SK-N-SH (cell line): Measurements from ENCODE around the gene TUBA8. TPM values are rescaled to one million over a fixed set of nuclear protein-coding genes. Genes with fewer than 3 reads are reported as not detected.

ENCODE experiments used
- CTCF ChIA-PET: fragments of 300-600, 350-600 bp; formaldehyde crosslinking; extraction: SDS; loops from one replicate; lab custom pipeline; 2021; lab: Yijun Ruan, JAX
- POLR2A ChIA-PET: fragments of 350-600 bp; sonication (Branson Sonifier 250); formaldehyde crosslinking; extraction: SDS; loops from one replicate; lab custom pipeline; 2020; ENCODE audit warnings: antibody characterized with exemption, inconsistent platforms; lab: Yijun Ruan, JAX
- DNase-seq: peaks from one replicate; pipeline ENCODE4 v3.0.0; 2012
- H2AFZ ChIP-seq: fragments of 200-600 bp; sonication (generic); 2 replicates; pipeline ENCODE4 v1.8.1; 2016; ENCODE audit warnings: antibody characterized with exemption, mild to moderate bottlenecking, low read depth
- H3F3A ChIP-seq: fragments of 200-600 bp; sonication (generic); replicated peaks from 2 replicates; pipeline ENCODE3; 2016; ENCODE audit warnings: antibody characterized with exemption, mild to moderate bottlenecking; ENCODE audit not compliant: insufficient read depth
- H3K27ac ChIP-seq, 2 experiments: fragments of 200-500 bp in 1 of 2; fragments of 200-600 bp in 1 of 2; sonication (Bioruptor generic) in 1 of 2; sonication (generic), shearing (Covaris generic) in 1 of 2; 2 replicates each; pipeline versions ENCODE4 v1.5.1 to v1.6.1; 2014 to 2016; ENCODE audit warnings: low read depth in 2 of 2, inconsistent platforms in 1 of 2, low read length in 1 of 2, mild to moderate bottlenecking in 1 of 2, mixed read lengths in 1 of 2
- H3K27me3 ChIP-seq: fragments of 200-600 bp; sonication (generic), shearing (Covaris generic); 2 replicates; pipeline ENCODE4 v1.6.1; 2016; ENCODE audit warnings: mixed run types; ENCODE audit not compliant: insufficient read depth
- H3K36me3 ChIP-seq, 2 experiments: fragments of 200-500 bp in 1 of 2; fragments of 200-600 bp in 1 of 2; sonication (Bioruptor generic) in 1 of 2; sonication (generic) in 1 of 2; replicated peaks in 1 of 2; 2 replicates each; pipeline versions ENCODE3 to v1.5.1; 2014 to 2016; ENCODE audit warnings: low read length in 1 of 2, mild to moderate bottlenecking in 1 of 2; ENCODE audit not compliant: insufficient read depth in 2 of 2, control insufficient read depth in 1 of 2
- H3K4me1 ChIP-seq, 2 experiments: fragments of 200-500 bp in 1 of 2; fragments of 200-600 bp in 1 of 2; sonication (Bioruptor generic) in 1 of 2; sonication (generic), shearing (Covaris generic) in 1 of 2; 2 replicates each; pipeline versions ENCODE4 v1.5.1 to v1.6.1; 2014 to 2016; ENCODE audit warnings: low read depth in 1 of 2, low read length in 1 of 2, mixed run types in 1 of 2; ENCODE audit not compliant: insufficient read depth in 2 of 2, control insufficient read depth in 1 of 2
- H3K4me2 ChIP-seq: fragments of 200-600 bp; sonication (generic), shearing (Covaris generic); 2 replicates; pipeline ENCODE4 v1.6.1; 2017; ENCODE audit warnings: mixed run types
- H3K4me3 ChIP-seq, 2 experiments: fragments of 200-500 bp in 1 of 2; fragments of 200-600 bp in 1 of 2; sonication (Bioruptor generic) in 1 of 2; sonication (generic), shearing (Covaris generic) in 1 of 2; 2 replicates each; pipeline versions ENCODE4 v1.5.1 to v1.8.1; 2014 to 2016; ENCODE audit warnings: low read depth in 2 of 2, inconsistent platforms in 1 of 2, low read length in 1 of 2, mild to moderate bottlenecking in 1 of 2, mixed read lengths in 1 of 2, moderate library complexity in 1 of 2
- H3K79me2 ChIP-seq: fragments of 200-600 bp; sonication (generic); 2 replicates; pipeline ENCODE4 v1.8.1; 2017; ENCODE audit warnings: mild to moderate bottlenecking; ENCODE audit not compliant: insufficient read depth
- H3K9ac ChIP-seq: fragments of 200-600 bp; sonication (generic); 2 replicates; pipeline ENCODE4 v1.6.1; 2017; ENCODE audit warnings: mixed run types
- H3K9me2 ChIP-seq: fragments of 200-600 bp; sonication (generic); 2 replicates; pipeline ENCODE4 v1.6.1; 2017; ENCODE audit warnings: mixed run types
- H3K9me3 ChIP-seq: fragments of 200-600 bp; sonication (generic); 2 replicates; pipeline ENCODE4 v1.6.1; 2017; ENCODE audit warnings: mixed run types, mild to moderate bottlenecking, moderate library complexity
- H4K20me1 ChIP-seq: fragments of 200-600 bp; sonication (generic); 2 replicates; pipeline ENCODE4 v1.6.1; 2017; ENCODE audit warnings: mild to moderate bottlenecking, mixed run types; ENCODE audit not compliant: insufficient read depth
- CHD2 ChIP-seq: fragments of 150-350 bp; IDR thresholded peaks from 2 replicates; pipeline ENCODE4 v1.6.1; 2018; ENCODE audit warnings: low read length; ENCODE audit not compliant: partially characterized antibody
- ELF1 ChIP-seq: IDR thresholded peaks from 2 replicates; pipeline ENCODE4 v1.4.0; 2012
- EP300 ChIP-seq, 2 experiments: IDR thresholded peaks; 2 replicates each; pipeline versions ENCODE4 v1.4.0 to v1.6.1; 2012; ENCODE audit warnings: borderline replicate concordance in 1 of 2, low read depth in 1 of 2, low read length in 1 of 2
- EZH2phosphoT487 ChIP-seq: fragments of 200-600 bp; sonication (generic); IDR thresholded peaks from 2 replicates; pipeline ENCODE4 v1.6.1; 2017; ENCODE audit warnings: low read depth, mixed run types, mild to moderate bottlenecking, antibody characterized with exemption, moderate library complexity, borderline replicate concordance
- FOSL2 ChIP-seq: IDR thresholded peaks from 2 replicates; pipeline ENCODE4 v1.4.0; 2012; ENCODE audit warnings: low read depth, mild to moderate bottlenecking, moderate library complexity, borderline replicate concordance
- GABPA ChIP-seq: IDR thresholded peaks from 2 replicates; pipeline ENCODE4 v1.4.0; 2012; ENCODE audit warnings: low read depth, mild to moderate bottlenecking
- GATA2 ChIP-seq: sonication (generic); formaldehyde crosslinking; IDR thresholded peaks from 2 replicates; pipeline ENCODE4 v1.5.0; 2020; ENCODE audit warnings: mild to moderate bottlenecking, missing genetic modification reagents
- NRF1 ChIP-seq: IDR thresholded peaks from 2 replicates; pipeline ENCODE4 v1.6.1; 2012; ENCODE audit warnings: low read depth, mild to moderate bottlenecking, low read length
- POLR2AphosphoS5 ChIP-seq: IDR thresholded peaks from 2 replicates; pipeline ENCODE4 v1.6.1; 2012; ENCODE audit warnings: low read depth, low read length
- SIN3A ChIP-seq: IDR thresholded peaks from 2 replicates; pipeline ENCODE4 v1.6.1; 2012; ENCODE audit warnings: low read depth, mild to moderate bottlenecking, low read length, moderate library complexity, borderline replicate concordance
- SMC3 ChIP-seq: IDR thresholded peaks from 2 replicates; pipeline ENCODE4 v1.6.1; 2012; ENCODE audit warnings: low read depth, low read length, improper control_type of control experiment
- TEAD4 ChIP-seq: IDR thresholded peaks from 2 replicates; pipeline ENCODE4 v1.4.0; 2012; ENCODE audit warnings: mild to moderate bottlenecking, borderline replicate concordance; ENCODE audit not compliant: insufficient read depth
- WGBS: methylation state at CpG from one replicate; pipeline ENCODE4 v1.1.6; 2017; ENCODE audit warnings: low lambda C conversion rate; 5-methylcytosine and 5-hydroxymethylcytosine counted together
- polyA plus RNA-seq, 3 experiments: library from polyadenylated mRNA; depleted of rRNA; stranded (reverse); fragments of >200 nt; gene quantifications; 2 replicates each; pipeline ENCODE4 v1.2.3, GENCODE V29; 2012
- TF ChIP-seq, protein P1 (sequence below): fragments of 150-350 bp; IDR thresholded peaks from 2 replicates; pipeline ENCODE4 v1.6.1; 2017; ENCODE audit warnings: antibody characterized with exemption, low read length, low read depth, borderline replicate concordance
- TF ChIP-seq, protein P2 (sequence below): IDR thresholded peaks from 2 replicates; pipeline ENCODE4 v1.4.0; 2012; ENCODE audit warnings: low read depth
- TF ChIP-seq, protein P3 (sequence below): IDR thresholded peaks from 2 replicates; pipeline ENCODE4 v1.6.1; 2012; ENCODE audit warnings: mild to moderate bottlenecking, low read depth, low read length, moderate library complexity

The TUBA8 gene
- polyA plus RNA-seq, 1 of the 3 experiments (the other 2 are of a cell fraction), result 1.7 TPM

DNA sequence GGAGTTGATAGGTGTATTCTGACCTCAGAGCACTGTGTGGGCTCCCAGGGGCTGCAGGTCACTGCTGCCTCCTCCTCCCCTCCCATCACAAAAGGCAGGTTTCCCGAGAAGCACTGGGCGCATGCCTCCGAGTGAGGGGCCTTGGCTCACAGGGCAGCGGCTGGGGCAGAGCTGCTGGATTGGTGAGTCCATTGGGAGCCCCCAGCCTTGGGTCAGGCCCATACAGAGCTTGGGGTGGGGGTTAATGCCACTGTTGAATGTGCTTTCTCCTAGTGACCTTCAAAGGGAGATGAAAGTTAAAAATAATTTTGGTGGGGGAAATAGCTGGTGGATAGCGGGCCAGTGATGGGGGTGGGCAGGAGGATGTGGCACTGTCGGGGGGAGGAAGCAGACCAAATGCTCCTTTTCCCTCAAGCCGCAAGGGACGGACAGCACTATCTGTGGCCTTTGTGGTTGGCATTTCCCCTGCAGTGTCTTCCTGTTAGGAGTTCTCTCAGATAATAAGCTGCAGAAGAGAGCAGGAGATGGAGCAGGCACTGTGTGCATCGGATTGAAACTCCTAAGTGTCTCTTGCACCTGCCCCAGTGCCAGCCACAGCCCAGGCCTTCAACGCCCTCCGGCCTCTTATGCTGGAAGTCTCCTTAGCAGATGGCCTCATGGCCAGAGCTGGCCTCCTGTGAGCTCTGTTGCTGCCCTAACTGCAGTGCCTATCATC, 3.2 kb downstream of the TUBA8 start:
- H3K4me1 ChIP-seq, result peaks cover 0 to 14% of the 10 kb centered on the region in 2 experiments; a peak in 1 of 4 replicates
- ChIA-PET CTCF (interaction anchor here (0.6 kb wide), 1 partner anchor 283 kb away, joined by 4 read pairs; no protein-coding TSS in a partner anchor), POLR2A (no interaction called here)
- TF ChIP-seq NRF1, result no peak
- TF ChIP-seq, protein P1, sequence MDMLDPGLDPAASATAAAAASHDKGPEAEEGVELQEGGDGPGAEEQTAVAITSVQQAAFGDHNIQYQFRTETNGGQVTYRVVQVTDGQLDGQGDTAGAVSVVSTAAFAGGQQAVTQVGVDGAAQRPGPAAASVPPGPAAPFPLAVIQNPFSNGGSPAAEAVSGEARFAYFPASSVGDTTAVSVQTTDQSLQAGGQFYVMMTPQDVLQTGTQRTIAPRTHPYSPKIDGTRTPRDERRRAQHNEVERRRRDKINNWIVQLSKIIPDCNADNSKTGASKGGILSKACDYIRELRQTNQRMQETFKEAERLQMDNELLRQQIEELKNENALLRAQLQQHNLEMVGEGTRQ, result no peak
- H3K27ac ChIP-seq, result no peak overlapping the region
- H3K27me3 ChIP-seq, result no peaks in the 10 kb centered on the region
- no peaks in the 10 kb centered on the region for H4K20me1 ChIP-seq
- H3K36me3 ChIP-seq, result no peaks in the 10 kb centered on the region
- no peak overlapping the region for H2AFZ ChIP-seq
- no peak overlapping the region for H3K9ac ChIP-seq
- no peaks in the 10 kb centered on the region for H3F3A ChIP-seq
- no peaks in the 10 kb centered on the region for H3K9me2 ChIP-seq
- H3K9me3 ChIP-seq, result no peaks in the 10 kb centered on the region
- no peaks in the 10 kb centered on the region for H3K79me2 ChIP-seq
- WGBS, result 97% methylated on average over 5 of the region's 11 CpGs
- no peak overlapping the region for H3K4me3 ChIP-seq
- no peak overlapping the region for H3K4me2 ChIP-seq
- no peak for DNase-seq

DNA sequence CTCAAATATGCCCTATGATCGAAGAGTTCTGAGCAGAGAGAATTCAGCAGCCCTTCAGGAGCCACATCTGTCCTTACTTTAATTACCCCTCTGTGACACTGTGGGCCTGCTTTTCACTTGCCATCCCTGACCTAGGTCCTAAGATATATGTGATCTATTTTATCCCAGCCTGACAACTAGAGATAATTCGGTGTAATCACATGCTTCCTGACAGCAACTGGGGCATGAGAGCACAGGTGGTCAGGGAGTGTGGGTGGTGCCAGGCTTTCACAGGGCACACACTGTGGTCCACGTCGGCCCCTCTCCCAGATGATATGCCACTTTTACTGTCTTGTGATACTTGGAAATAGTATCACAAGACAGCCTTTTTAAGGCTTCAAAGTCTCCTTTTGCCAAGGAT, 3.9 kb downstream of the TUBA8 start:
- Histone ChIP-seq H3K4me3 (no peak overlapping the region), H3K9ac (no peak overlapping the region), H3K79me2 (no peaks in the 10 kb centered on the region), H3K4me1 (peaks cover 0 to 14% of the 10 kb centered on the region in 2 experiments; a peak in 1 of 4 replicates), H3K4me2 (no peak overlapping the region), H3F3A (no peaks in the 10 kb centered on the region), H4K20me1 (no peaks in the 10 kb centered on the region), H3K27ac (no peak overlapping the region), H3K9me2 (no peaks in the 10 kb centered on the region), H3K9me3 (no peaks in the 10 kb centered on the region), H3K36me3 (no peaks in the 10 kb centered on the region)
- no peak for DNase-seq
- 75% methylated on average over 4 of the region's 4 CpGs for WGBS
- CTCF ChIA-PET, result no interaction called here
- TF ChIP-seq, protein P2, sequence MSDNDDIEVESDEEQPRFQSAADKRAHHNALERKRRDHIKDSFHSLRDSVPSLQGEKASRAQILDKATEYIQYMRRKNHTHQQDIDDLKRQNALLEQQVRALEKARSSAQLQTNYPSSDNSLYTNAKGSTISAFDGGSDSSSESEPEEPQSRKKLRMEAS, result no peak
- TF ChIP-seq SMC3 (no peak), SIN3A (no peak), GABPA (no peak), EP300 (IDR thresholded peaks at IDR 0.05; ENCODE audit: borderline replicate concordance in 1 of 2, low read depth in 1 of 2, low read length in 1 of 2) (no peak), CHD2 (no peak), GATA2 (CRISPR knock-in tag) (no peak), POLR2AphosphoS5 (no peak), ELF1 (no peak), TEAD4 (no peak), EZH2phosphoT487 (no peak), FOSL2 (no peak)
- TF ChIP-seq, protein P3, sequence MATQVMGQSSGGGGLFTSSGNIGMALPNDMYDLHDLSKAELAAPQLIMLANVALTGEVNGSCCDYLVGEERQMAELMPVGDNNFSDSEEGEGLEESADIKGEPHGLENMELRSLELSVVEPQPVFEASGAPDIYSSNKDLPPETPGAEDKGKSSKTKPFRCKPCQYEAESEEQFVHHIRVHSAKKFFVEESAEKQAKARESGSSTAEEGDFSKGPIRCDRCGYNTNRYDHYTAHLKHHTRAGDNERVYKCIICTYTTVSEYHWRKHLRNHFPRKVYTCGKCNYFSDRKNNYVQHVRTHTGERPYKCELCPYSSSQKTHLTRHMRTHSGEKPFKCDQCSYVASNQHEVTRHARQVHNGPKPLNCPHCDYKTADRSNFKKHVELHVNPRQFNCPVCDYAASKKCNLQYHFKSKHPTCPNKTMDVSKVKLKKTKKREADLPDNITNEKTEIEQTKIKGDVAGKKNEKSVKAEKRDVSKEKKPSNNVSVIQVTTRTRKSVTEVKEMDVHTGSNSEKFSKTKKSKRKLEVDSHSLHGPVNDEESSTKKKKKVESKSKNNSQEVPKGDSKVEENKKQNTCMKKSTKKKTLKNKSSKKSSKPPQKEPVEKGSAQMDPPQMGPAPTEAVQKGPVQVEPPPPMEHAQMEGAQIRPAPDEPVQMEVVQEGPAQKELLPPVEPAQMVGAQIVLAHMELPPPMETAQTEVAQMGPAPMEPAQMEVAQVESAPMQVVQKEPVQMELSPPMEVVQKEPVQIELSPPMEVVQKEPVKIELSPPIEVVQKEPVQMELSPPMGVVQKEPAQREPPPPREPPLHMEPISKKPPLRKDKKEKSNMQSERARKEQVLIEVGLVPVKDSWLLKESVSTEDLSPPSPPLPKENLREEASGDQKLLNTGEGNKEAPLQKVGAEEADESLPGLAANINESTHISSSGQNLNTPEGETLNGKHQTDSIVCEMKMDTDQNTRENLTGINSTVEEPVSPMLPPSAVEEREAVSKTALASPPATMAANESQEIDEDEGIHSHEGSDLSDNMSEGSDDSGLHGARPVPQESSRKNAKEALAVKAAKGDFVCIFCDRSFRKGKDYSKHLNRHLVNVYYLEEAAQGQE, result no peak
- TF ChIP-seq, all 33 proteins: peak for 0
- POLR2A ChIA-PET, result no interaction called here
- H3K27me3 ChIP-seq, result no peaks in the 10 kb centered on the region
- no peak overlapping the region for H2AFZ ChIP-seq
